Measurements from ENCODE around the gene CCR6. TPM values are rescaled to one million over a fixed set of nuclear protein-coding genes. Genes with fewer than 3 reads are reported as not detected.

The CCR6 gene
- total and polyA plus RNA-seq, 2 donors (not counting 1 experiment from before 2014, with no cell fraction given) = not detected

DNA sequence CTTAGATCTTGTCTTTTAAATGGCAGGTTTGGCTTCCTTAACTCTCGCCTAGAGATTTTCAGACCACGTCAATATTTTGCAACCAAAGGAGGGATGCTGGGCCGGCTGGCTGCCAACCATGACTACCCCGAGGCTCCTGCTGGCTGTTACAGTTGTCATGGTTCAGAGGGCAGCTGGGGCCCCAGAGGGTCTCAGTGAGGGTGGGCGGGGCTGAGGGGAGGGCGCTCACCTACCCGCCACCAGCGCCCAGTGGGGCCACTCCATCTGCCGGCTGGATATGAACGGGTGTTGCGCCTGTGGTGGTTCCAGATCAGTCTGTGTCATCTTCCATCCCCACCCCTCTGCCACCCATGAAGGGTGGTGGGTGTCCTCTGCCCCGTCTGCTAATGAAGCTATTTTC is 22.6 kb downstream of the CCR6 start:
- Histone ChIP-seq H3K4me1 (ENCODE audit: control insufficient read depth, extremely low read depth, insufficient read depth, low read length) (no peaks in the 10 kb centered on the region), H3K79me2 (ENCODE audit: control insufficient read depth, insufficient read depth, low read length) (no peaks in the 10 kb centered on the region), H3K27me3 (ENCODE audit: control insufficient read depth, insufficient read depth, low read length) (no peaks in the 10 kb centered on the region), H2AFZ (ENCODE audit: low read length) (no peak overlapping the region), H3K36me3 (ENCODE audit: control insufficient read depth, insufficient read depth, low read length) (no peaks in the 10 kb centered on the region), H3K9me3 (ENCODE audit: control insufficient read depth, insufficient read depth, low read depth, low read length) (no peaks in the 10 kb centered on the region), H3K4me2 (ENCODE audit: extremely low read depth, insufficient read depth, low read length) (no peak overlapping the region), H3K9ac (ENCODE audit: insufficient read depth, low read length) (no peak overlapping the region), H3K4me3 (replicated peaks in 1 of 4; ENCODE audit: control extremely low read depth in 1 of 4, insufficient read depth in 1 of 4, low read depth in 3 of 4, low read length in 4 of 4) (no peak overlapping the region), H4K20me1 (ENCODE audit: control insufficient read depth, extremely low read depth, insufficient read depth, low read length) (no peaks in the 10 kb centered on the region), H3K27ac (ENCODE audit: insufficient read depth, low read length) (no peak overlapping the region)
- no peak for DNase-seq (ENCODE audit: low read depth in 2 of 2)
- TF ChIP-seq EZH2 (IDR thresholded peaks at IDR 0.05; ENCODE audit: low read length, missing control alignments) (no peak), CTCF (conservative IDR thresholded peaks at IDR 0.05 in 1 of 2, IDR thresholded peaks at IDR 0.05 in 1 of 2; ENCODE audit: low read depth in 1 of 2, low read length in 2 of 2) (no peak)

DNA sequence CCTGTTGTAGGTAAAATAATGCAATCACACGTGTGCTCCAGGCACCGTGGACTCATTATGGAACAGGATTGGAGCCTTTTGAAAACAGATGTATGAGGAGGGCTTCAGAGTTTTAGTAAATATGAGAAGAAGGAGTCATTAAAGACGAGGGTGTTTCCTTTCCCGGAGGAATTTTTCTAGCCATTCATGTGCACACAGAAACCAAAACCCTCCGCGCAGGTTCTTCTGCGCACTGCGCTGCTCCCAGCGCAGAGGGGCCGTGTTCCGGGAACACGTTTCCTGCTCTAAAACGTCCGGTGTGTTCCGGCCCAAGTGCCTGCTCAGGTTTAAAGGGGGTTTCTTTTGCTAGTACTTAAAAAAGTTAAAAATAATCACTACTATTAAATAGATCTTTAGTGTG is 23.2 kb downstream of the CCR6 start:
- no peaks in the 10 kb centered on the region for H3K79me2 ChIP-seq (ENCODE audit: control insufficient read depth, insufficient read depth, low read length)
- DNase-seq (ENCODE audit: low read depth in 2 of 2) = no peak
- H2AFZ ChIP-seq (ENCODE audit: low read length) = no peak overlapping the region

DNA sequence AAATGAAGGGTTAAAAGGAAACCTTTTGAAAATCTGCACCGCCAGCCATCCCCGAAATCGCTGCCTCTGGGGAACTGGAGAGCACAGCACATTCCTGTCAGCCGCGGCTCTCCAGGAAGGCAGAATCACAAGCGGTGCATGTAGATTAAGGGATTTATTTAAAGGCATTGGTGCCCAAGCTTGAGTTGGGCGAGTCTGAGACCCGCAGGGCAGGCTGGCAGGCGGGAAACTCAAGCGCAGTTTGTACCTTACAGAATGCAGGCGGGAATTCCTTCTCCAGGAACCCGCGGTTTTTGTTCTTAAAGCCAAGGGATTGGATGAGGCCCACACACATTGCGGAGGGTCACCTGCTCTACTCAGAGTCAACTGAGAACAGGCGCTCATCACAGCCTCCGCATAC is 24.1 kb downstream of the CCR6 start:
- Histone ChIP-seq H4K20me1 (ENCODE audit: control insufficient read depth, extremely low read depth, insufficient read depth, low read length) (no peaks in the 10 kb centered on the region), H3K27ac (ENCODE audit: insufficient read depth, low read length) (no peak overlapping the region), H3K4me3 (replicated peaks in 1 of 4; ENCODE audit: control extremely low read depth in 1 of 4, insufficient read depth in 1 of 4, low read depth in 3 of 4, low read length in 4 of 4) (no peak overlapping the region), H3K9ac (ENCODE audit: insufficient read depth, low read length) (no peak overlapping the region), H3K27me3 (ENCODE audit: control insufficient read depth, insufficient read depth, low read length) (no peaks in the 10 kb centered on the region), H3K4me1 (ENCODE audit: control insufficient read depth, extremely low read depth, insufficient read depth, low read length) (no peaks in the 10 kb centered on the region), H2AFZ (ENCODE audit: low read length) (no peak overlapping the region), H3K79me2 (ENCODE audit: control insufficient read depth, insufficient read depth, low read length) (no peaks in the 10 kb centered on the region), H3K9me3 (ENCODE audit: control insufficient read depth, insufficient read depth, low read depth, low read length) (no peaks in the 10 kb centered on the region), H3K4me2 (ENCODE audit: extremely low read depth, insufficient read depth, low read length) (no peak overlapping the region), H3K36me3 (ENCODE audit: control insufficient read depth, insufficient read depth, low read length) (no peaks in the 10 kb centered on the region)
- no peak for DNase-seq (ENCODE audit: low read depth in 2 of 2)
- TF ChIP-seq CTCF (conservative IDR thresholded peaks at IDR 0.05 in 1 of 2, IDR thresholded peaks at IDR 0.05 in 1 of 2; ENCODE audit: low read depth in 1 of 2, low read length in 2 of 2) (no peak), EZH2 (IDR thresholded peaks at IDR 0.05; ENCODE audit: low read length, missing control alignments) (no peak)

More for the DNA sequence above, 23.2 kb downstream of the CCR6 start:
- Histone ChIP-seq H3K4me1 (ENCODE audit: control insufficient read depth, extremely low read depth, insufficient read depth, low read length) (no peaks in the 10 kb centered on the region), H3K36me3 (ENCODE audit: control insufficient read depth, insufficient read depth, low read length) (no peaks in the 10 kb centered on the region), H4K20me1 (ENCODE audit: control insufficient read depth, extremely low read depth, insufficient read depth, low read length) (no peaks in the 10 kb centered on the region), H3K27ac (ENCODE audit: insufficient read depth, low read length) (no peak overlapping the region), H3K9me3 (ENCODE audit: control insufficient read depth, insufficient read depth, low read depth, low read length) (no peaks in the 10 kb centered on the region), H3K9ac (ENCODE audit: insufficient read depth, low read length) (no peak overlapping the region), H3K4me3 (replicated peaks in 1 of 4; ENCODE audit: control extremely low read depth in 1 of 4, insufficient read depth in 1 of 4, low read depth in 3 of 4, low read length in 4 of 4) (no peak overlapping the region), H3K27me3 (ENCODE audit: control insufficient read depth, insufficient read depth, low read length) (no peaks in the 10 kb centered on the region), H3K4me2 (ENCODE audit: extremely low read depth, insufficient read depth, low read length) (no peak overlapping the region)
- no peak for TF ChIP-seq CTCF (conservative IDR thresholded peaks at IDR 0.05 in 1 of 2, IDR thresholded peaks at IDR 0.05 in 1 of 2; ENCODE audit: low read depth in 1 of 2, low read length in 2 of 2)
- no peak for TF ChIP-seq EZH2 (IDR thresholded peaks at IDR 0.05; ENCODE audit: low read length, missing control alignments)
